Body of pancreas (tissue), 4 donors: ENCODE measurements around the gene CLSTN2. TPM values are rescaled to one million over a fixed set of nuclear protein-coding genes. Genes with fewer than 3 reads are reported as not detected.

ENCODE experiments used
- ATAC-seq: fragments of 150-250 bp; one replicate; pipeline ENCODE4 v1.9.1; 2016
- DNase-seq, 4 donors: peaks; one replicate each; pipeline ENCODE4 v3.0.0-alpha.2; 2019
- H3K27ac ChIP-seq, 4 donors: fragments of 200-600 bp; sonication (generic); 1 replicate in 3 of 4; 2 replicates in 1 of 4; pipeline versions ENCODE4 v1.5.1 to v1.6.1; 2016 to 2019; ENCODE audit warnings: mild to moderate bottlenecking in 1 of 4, mixed read lengths in 1 of 4, moderate library complexity in 1 of 4
- H3K27me3 ChIP-seq, 2 donors: fragments of 200-600 bp; sonication (generic); one replicate each; pipeline ENCODE4 v1.6.0; 2016; ENCODE audit warnings: mild to moderate bottlenecking in 1 of 2
- H3K36me3 ChIP-seq, 2 donors: fragments of 200-600 bp; sonication (generic); replicated peaks in 1 of 2; 2 replicates each; pipeline ENCODE4 v1.5.1; 2016; ENCODE audit warnings: low read depth in 2 of 2; ENCODE audit not compliant: insufficient read depth in 1 of 2
- H3K4me1 ChIP-seq: fragments of 200-600 bp; sonication (generic); one replicate; pipeline ENCODE4 v1.6.0; 2016
- H3K4me3 ChIP-seq, 2 donors: fragments of 200-600 bp; sonication (generic); 1 replicate in 1 of 2; 2 replicates in 1 of 2; pipeline ENCODE4 v1.5.1; 2016 to 2019
- H3K9me3 ChIP-seq, 3 donors: fragments of 200-600 bp; sonication (generic); 1 replicate in 2 of 3; 2 replicates in 1 of 3; pipeline ENCODE4 v1.5.1; 2016
- CTCF ChIP-seq, 7 experiments: fragments of 450-650 bp in 4 of 7; fragments of 200-600 bp in 3 of 7; sonication (generic) in 3 of 7; IDR thresholded peaks; one replicate each; pipeline ENCODE4 v1.5.1; 2016 to 2019; ENCODE audit warnings: antibody characterized with exemption in 7 of 7
- POLR2A ChIP-seq, 3 donors: fragments of 450-650 bp; IDR thresholded peaks; one replicate each; pipeline ENCODE4 v1.6.1; 2016; ENCODE audit warnings: antibody characterized with exemption in 3 of 3, mild to moderate bottlenecking in 2 of 3
- WGBS, 2 donors: methylation state at CpG; one replicate each; pipeline ENCODE4 v1.1.5; 2017; 5-methylcytosine and 5-hydroxymethylcytosine counted together
- intact Hi-C: fragments of 100-400 bp; cut with DNase I; formaldehyde crosslinking; loops from one replicate; pipeline ENCODE4 v1.15.1; 2023
- total RNA-seq, 2 donors: library from RNA; depleted of rRNA; stranded (reverse); fragments of >200 nt; gene quantifications; one replicate each; pipeline ENCODE4 v1.1.0, GENCODE V29; 2016

The CLSTN2 gene
- total RNA-seq, 2 donors from 2014 or later: 14.5 to 14.8 TPM

- DNase-seq: no peak
- 69 to 85% methylated on average over 5 of the region's 5 CpGs for WGBS, 2 donors
- Histone ChIP-seq H3K4me1 (no peaks in the 10 kb centered on the region), H3K36me3 (no peaks in the 10 kb centered on the region), H3K9me3 (no peaks in the 10 kb centered on the region), H3K27ac (no peak overlapping the region), H3K27me3 (no peaks in the 10 kb centered on the region), H3K4me3 (no peak overlapping the region)
- TF ChIP-seq CTCF (IDR thresholded peaks at IDR 0.05): no peak
- TF ChIP-seq POLR2A (IDR thresholded peaks at IDR 0.05): no peak
- no peak for ATAC-seq
- intact Hi-C loops: no loop called here
Observed at GRCh38 chr3:140341817-140342403, 406.9 kb downstream of the CLSTN2 start.

GRCh38 chr3:140342668-140343067 is 407.7 kb downstream of the CLSTN2 start:
- no peaks in the 10 kb centered on the region for H3K4me1 ChIP-seq
- no peak overlapping the region for H3K4me3 ChIP-seq
- no peaks in the 10 kb centered on the region for H3K36me3 ChIP-seq
- ATAC-seq: no peak
- no peak for DNase-seq
- H3K27ac ChIP-seq: no peak overlapping the region
- no peaks in the 10 kb centered on the region for H3K9me3 ChIP-seq
- WGBS, 2 donors: 49 to 71% methylated on average over 2 of the region's 2 CpGs
- no peaks in the 10 kb centered on the region for H3K27me3 ChIP-seq
- no peak for TF ChIP-seq CTCF (IDR thresholded peaks at IDR 0.05)
- no peak for TF ChIP-seq POLR2A (IDR thresholded peaks at IDR 0.05)
- intact Hi-C loops: no loop called here

GRCh38 chr3:140343211-140344081 is 408.5 kb downstream of the CLSTN2 start:
- Histone ChIP-seq H3K36me3 (no peaks in the 10 kb centered on the region), H3K27me3 (no peaks in the 10 kb centered on the region), H3K4me1 (no peaks in the 10 kb centered on the region), H3K4me3 (no peak overlapping the region), H3K27ac (no peak overlapping the region), H3K9me3 (no peaks in the 10 kb centered on the region)
- TF ChIP-seq POLR2A (IDR thresholded peaks at IDR 0.05) (no peak), CTCF (IDR thresholded peaks at IDR 0.05) (no peak)
- WGBS, 2 donors: 74 to 79% methylated on average over 8 of the region's 8 CpGs
- ATAC-seq (no peak), DNase-seq (no peak)
- intact Hi-C loops: no loop called here

- TF ChIP-seq CTCF (IDR thresholded peaks at IDR 0.05): no peak
- TF ChIP-seq POLR2A (IDR thresholded peaks at IDR 0.05): no peak
- Histone ChIP-seq H3K36me3 (no peaks in the 10 kb centered on the region), H3K9me3 (no peaks in the 10 kb centered on the region), H3K4me1 (no peaks in the 10 kb centered on the region), H3K4me3 (no peak overlapping the region), H3K27ac (no peak overlapping the region), H3K27me3 (no peaks in the 10 kb centered on the region)
- 70 to 90% methylated on average over 2 to 5 of the region's 5 CpGs for WGBS, 2 donors
- ATAC-seq (no peak), DNase-seq (no peak)
- intact Hi-C loops: no loop called here
Observed at GRCh38 chr3:140344082-140344454, 409.1 kb downstream of the CLSTN2 start.
